ENCODE results near the gene HDAC9.

DNA sequence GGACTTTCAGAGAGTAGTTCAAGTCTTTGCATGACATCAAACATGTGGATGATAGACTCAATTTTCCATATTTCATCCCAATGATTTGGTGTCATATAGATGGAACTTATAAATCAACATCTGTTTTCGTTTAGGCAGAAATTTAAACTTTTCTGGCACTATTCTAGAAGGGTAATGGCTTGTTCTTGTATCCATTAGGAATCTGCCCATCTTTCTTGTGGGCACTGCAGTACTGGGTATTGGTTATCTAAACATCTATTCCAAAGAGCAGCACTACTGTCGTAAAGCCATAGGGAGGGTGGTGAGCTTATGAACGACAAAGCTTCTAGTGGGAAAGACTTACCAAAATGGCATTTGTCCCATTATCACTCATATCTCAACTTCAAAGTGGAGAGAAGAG is 348.4 kb downstream of the HDAC9 start:
- TF ChIP-seq, protein P1, sequence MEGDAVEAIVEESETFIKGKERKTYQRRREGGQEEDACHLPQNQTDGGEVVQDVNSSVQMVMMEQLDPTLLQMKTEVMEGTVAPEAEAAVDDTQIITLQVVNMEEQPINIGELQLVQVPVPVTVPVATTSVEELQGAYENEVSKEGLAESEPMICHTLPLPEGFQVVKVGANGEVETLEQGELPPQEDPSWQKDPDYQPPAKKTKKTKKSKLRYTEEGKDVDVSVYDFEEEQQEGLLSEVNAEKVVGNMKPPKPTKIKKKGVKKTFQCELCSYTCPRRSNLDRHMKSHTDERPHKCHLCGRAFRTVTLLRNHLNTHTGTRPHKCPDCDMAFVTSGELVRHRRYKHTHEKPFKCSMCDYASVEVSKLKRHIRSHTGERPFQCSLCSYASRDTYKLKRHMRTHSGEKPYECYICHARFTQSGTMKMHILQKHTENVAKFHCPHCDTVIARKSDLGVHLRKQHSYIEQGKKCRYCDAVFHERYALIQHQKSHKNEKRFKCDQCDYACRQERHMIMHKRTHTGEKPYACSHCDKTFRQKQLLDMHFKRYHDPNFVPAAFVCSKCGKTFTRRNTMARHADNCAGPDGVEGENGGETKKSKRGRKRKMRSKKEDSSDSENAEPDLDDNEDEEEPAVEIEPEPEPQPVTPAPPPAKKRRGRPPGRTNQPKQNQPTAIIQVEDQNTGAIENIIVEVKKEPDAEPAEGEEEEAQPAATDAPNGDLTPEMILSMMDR (IDR thresholded peaks at IDR 0.05): no peak
- TF ChIP-seq POLR2AphosphoS5 (IDR thresholded peaks at IDR 0.05; ENCODE audit: low read depth, low read length): no peak
- TF ChIP-seq, protein P2, sequence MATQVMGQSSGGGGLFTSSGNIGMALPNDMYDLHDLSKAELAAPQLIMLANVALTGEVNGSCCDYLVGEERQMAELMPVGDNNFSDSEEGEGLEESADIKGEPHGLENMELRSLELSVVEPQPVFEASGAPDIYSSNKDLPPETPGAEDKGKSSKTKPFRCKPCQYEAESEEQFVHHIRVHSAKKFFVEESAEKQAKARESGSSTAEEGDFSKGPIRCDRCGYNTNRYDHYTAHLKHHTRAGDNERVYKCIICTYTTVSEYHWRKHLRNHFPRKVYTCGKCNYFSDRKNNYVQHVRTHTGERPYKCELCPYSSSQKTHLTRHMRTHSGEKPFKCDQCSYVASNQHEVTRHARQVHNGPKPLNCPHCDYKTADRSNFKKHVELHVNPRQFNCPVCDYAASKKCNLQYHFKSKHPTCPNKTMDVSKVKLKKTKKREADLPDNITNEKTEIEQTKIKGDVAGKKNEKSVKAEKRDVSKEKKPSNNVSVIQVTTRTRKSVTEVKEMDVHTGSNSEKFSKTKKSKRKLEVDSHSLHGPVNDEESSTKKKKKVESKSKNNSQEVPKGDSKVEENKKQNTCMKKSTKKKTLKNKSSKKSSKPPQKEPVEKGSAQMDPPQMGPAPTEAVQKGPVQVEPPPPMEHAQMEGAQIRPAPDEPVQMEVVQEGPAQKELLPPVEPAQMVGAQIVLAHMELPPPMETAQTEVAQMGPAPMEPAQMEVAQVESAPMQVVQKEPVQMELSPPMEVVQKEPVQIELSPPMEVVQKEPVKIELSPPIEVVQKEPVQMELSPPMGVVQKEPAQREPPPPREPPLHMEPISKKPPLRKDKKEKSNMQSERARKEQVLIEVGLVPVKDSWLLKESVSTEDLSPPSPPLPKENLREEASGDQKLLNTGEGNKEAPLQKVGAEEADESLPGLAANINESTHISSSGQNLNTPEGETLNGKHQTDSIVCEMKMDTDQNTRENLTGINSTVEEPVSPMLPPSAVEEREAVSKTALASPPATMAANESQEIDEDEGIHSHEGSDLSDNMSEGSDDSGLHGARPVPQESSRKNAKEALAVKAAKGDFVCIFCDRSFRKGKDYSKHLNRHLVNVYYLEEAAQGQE (IDR thresholded peaks at IDR 0.05; ENCODE audit: insufficient read depth in 1 of 2, low read depth in 2 of 2, low read length in 1 of 2): no peak
